SK-MEL-5 (cell line): ENCODE data around the gene TMEM54. TPM values are rescaled to one million over a fixed set of nuclear protein-coding genes. Genes with fewer than 3 reads are reported as not detected.

Experiments
- DNase-seq: peaks from one replicate; pipeline ENCODE4 v3.0.0-alpha.2; 2016; ENCODE audit warnings: low read depth, low spot score
- in situ Hi-C: cut with HindIII; loops from 2 replicates; pipeline ENCODE4 v1.10.0; 2016; ENCODE audit warnings: low sequenced_read_pairs, high pct_unique_total_duplicates, low pct_unique_long_range_greater_than_20kb
- polyA plus RNA-seq, 2 experiments: library from polyadenylated mRNA; depleted of rRNA; stranded (reverse); fragments of >200 nt; gene quantifications; 2 replicates each; pipeline ENCODE4 v1.2.3, GENCODE V29; 2015
- total RNA-seq: library from RNA; depleted of rRNA; stranded (reverse); fragments of >200 nt; shearing (Covaris generic); gene quantifications from 2 replicates; pipeline ENCODE4 v1.2.3, GENCODE V29; 2014; rRNA removed

The TMEM54 gene
- 34.9 and 41.6 TPM in 2 replicates for total RNA-seq
- polyA plus RNA-seq (2015; cell fraction: cytosol; rRNA removed), result 48.3 and 59.3 TPM in 2 replicates
- 8.0 and 13.6 TPM in 2 replicates for polyA plus RNA-seq (2015; cell fraction: nucleus; rRNA removed)

DNA sequence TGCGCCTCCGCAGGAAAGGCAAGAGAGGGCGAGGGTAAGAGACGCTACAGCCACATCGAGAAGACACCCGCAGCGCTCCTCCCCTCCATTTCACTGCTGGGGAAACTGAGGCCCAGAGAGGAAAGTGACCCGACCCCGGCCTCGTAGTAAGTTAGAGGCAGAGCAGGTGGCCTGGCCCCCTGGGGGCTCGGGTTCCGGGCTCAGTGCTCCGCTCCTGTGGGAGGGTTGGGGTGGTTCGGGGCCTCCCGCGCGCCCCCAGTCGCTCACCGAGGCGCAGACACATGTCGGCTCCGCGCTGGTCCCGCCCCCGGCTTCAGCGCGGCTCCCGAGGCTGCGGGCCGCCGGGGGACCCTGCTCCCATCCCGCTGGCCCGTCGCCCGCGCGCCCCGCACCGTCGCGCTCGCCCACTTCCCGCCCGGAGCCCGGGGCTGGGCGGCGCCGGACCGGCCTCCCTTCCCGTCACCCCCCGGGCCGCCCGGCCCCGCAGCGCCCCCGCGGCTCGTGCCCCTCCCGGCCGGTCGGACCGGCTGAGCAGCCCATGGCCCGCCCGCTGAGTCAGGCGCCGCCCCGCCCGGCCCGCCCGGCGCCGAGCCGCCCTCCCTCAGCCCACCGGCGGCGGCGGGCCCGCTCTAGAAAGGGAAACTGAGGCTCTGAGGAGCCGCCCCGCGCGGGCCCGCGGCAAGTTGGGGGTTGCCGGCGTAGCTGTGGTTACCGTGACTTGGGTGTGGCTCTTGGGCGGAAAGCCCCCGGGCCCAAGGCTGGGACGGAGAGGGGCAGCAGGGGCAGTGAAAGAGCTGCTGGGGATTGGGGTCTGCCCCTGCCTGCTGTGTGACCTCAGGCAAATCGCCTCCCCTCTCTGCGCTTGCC lies at the start of gene TMEM54:
Gene TMEM54, minus strand, starts transcription at position 434 of the 867 bp plus-strand sequence. Its CDS starts 151 bp downstream, at position 283.
- in situ Hi-C loops, result no loop called here
- DNase-seq, result peak; percentile 26

DNA sequence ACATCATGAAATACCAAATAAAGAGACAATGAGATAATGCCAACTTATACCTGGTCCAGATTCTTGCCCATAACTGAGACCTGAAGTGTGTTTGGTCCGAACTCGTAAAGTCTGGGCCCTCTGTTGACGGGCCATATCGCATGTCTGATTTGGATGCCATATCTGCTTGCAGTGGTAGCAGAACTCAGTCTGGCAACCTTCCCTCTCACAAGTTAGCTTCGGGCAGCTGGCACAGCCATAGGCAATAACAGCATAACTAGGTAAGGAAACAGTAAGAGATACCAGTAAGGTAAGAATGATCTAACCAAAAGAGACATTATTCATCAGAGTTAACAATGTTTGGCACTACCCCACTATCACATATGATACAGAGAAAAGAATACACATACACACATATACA lies 48.3 kb upstream of the TMEM54 start:
- DNase-seq, result no peak
- in situ Hi-C loops, result no loop called here

DNA sequence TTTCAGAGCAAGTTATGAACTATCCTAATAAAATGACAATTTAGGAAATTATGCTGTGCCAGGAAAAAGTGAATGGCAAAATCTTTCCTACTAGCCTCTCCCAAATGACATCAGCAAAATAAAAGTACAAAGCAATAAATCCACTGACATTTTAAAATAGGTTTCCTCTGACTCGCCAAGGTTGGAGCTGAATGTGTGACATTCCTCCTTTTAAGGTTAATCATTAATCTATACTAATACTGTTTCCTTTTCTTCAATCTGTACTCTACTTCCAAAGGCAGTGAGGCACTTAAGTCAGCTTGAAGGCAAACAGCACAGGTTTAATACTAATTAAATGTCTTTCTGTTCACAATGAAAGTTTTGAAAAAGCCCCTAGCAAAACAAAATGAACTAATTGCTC lies 47.7 kb upstream of the TMEM54 start:
- DNase-seq, result no peak
- in situ Hi-C loops, result no loop called here

DNA sequence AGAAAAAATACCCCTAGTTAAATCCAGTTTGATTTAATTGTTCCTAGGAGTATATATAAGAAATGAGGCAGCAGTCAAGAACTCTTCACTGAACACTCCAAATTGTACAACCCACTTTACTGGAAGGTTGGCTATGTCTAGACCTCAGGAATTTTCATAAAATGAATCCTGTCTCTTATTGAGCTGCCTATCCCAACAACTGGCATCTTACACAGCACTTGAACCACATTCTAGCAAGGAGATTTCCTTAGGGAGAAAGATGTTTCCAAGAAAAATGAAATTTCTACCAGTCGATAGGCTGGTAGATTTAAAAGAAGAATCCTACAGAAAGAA lies 47.2 kb upstream of the TMEM54 start:
- DNase-seq, result no peak
- in situ Hi-C loops, result no loop called here

DNA sequence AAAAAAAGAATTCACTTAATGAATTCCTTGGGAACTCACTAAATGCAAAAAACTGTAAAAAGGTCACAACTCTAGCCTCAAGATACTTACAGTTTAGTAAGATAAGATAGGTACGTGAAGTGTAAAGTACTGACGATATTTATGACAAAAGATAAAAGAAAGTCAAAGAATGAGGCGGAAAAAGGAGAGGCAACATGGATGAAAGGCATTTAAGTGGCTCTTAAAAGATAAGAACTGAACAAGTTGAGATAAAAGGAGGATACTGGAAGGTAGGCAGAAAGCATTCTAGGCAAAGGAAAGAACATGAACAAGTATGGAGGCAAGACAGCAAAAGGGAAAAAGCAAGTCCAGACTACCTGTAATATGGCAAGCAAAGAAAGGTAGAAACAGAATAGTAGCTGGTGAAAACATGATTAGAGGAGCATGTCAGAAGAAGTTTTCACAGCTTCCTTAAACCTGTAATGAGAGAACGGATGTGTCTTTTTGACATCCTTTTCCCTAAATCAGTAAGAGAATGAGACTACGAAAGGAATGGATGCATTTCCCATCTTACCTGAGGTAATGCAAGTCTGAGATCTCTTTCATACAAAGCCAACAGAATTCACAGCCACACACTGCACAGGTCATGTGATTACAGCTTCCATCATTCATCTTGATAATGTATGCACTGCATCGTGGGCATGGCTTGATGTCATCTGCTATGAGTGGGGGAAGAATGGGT lies 46.6 kb upstream of the TMEM54 start:
- in situ Hi-C loops, result no loop called here
- peak; percentile 29 for DNase-seq

DNA sequence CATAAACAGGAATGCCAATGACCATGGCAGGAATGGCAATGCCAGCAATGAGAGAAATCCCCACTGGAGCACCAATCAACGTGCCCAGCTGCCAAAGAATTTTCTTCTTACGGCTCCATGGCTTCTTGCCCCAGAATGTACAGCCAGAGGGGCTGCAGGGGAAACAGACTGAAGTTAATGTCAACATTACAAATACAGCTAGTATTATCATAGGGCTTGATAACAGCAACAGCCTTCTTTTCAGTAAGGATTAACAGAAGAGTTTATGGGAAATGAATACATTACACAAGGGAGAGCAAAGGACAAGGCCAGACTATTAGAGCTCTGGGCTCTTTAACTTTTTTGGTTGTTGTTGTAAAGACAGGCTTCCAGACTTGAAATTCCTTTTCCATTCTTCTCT lies 45.2 kb upstream of the TMEM54 start:
- in situ Hi-C loops, result no loop called here
- no peak for DNase-seq

- DNase-seq, result no peak
- in situ Hi-C loops, result no loop called here
Observed at GRCh38 chr1:32944180-32944579, 43.0 kb upstream of the TMEM54 start.

GRCh38 chr1:32939655-32940371 lies 38.6 kb upstream of the TMEM54 start:
- DNase-seq, result peak; percentile 56
- in situ Hi-C loops, result no loop called here

DNA sequence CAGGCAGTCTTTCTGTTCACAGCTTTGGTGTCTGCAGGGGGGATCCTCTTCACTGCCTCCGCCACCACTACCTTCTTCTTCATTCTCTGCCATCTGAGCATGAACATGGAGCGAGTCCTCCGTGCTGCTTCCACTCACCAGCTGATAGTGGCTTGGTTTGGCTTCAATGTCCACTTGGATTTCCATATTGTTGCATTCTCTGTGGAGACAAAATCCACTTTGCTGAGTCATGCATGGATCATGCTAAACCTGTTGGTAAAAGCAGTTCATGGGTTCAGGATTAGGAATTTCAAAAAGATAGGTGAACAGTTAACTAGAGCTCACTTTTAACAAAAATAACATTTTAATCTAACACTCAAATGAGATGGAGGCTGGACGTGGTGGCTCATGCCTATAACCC lies 35.9 kb upstream of the TMEM54 start:
- in situ Hi-C loops, result no loop called here
- DNase-seq, result no peak

DNA sequence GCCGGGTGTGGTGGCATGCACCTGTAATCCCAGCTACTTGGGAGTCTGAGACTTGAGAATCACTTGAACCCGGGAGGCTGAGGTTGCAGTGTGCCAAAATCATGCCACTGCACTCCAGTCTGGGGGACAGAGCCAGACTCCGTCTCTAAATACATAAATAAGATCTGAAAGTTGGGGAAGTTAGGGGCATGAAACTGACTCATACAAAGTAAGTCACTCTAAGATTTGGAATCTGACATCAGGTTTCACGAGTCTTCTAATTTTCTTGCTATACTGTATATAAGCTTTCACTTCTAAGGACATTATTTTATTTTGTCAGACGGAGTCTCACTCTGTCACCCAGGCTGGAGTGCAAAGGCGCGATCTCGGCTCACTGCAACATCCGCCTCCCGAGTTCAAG lies 33.3 kb upstream of the TMEM54 start:
- in situ Hi-C loops, result no loop called here

DNA sequence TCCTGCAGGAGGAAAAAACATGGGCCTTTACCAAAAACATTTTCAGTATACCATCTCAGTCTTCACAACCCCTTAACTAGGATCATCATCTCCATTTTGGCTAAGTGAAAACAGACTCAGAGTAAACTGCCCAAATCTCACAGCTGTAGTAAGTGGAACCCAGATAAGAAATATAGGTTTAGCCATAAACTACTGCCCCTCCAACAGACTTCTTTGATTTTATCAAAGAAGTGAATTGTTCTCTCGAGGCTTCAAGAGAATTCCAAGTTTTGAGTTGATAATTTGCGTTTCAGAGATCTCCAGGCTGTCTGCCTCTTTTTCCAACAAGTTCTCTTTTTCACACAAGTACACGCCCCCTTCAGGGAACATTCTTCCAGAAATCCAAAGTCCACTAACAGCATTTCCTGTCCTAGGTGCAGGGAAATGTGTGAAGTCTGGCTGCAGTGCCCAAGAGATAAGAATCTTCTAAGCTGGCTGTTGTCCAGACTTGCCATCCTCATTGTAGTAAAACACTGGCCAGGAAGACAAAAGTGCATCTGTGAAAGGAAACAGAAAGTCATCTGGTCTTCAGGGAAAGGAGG lies 32.6 kb upstream of the TMEM54 start:
- DNase-seq, result peak; percentile 62
- in situ Hi-C loops, result no loop called here

More for the DNA sequence above, 33.3 kb upstream of the TMEM54 start:
- DNase-seq, result no peak

DNA sequence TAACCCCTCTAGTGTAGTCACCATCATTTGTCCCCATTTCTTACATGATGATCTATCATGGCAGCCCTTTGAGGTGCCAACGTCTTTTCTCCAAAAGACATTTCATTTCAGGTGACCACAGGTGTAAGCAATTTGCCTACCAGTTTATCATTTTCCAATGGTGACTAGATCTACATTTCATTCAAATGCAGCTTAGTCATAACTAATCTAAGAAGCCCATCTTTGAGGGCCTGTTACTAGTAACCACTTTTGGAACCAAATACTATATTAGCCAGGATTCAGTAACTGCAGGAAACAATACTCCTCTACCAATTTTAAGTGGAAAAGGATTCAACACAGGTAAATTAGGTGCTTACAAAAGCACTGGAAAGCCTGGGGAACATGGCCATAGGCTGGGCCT lies 30.6 kb upstream of the TMEM54 start:
- DNase-seq, result no peak
- in situ Hi-C loops, result no loop called here

DNA sequence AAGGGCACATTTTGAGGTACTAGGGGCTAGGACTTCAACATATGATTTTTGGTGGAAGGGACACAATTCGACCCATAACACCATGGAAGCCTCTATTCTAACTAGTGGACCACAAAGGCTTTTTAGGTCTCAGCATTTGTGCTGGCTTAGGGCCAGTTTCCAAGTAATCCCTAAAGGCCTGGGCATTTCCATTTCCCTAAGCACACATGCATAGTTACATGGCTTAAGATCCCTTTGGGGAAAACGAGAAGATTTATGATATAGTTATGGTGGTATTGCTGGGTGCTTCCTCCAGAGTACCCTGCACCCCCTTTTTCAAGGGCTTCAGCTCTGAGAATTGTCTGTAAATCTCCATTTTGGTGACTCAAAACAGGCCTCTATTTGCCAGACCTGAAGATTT lies 28.2 kb upstream of the TMEM54 start:
- no peak for DNase-seq
- in situ Hi-C loops, result no loop called here

DNA sequence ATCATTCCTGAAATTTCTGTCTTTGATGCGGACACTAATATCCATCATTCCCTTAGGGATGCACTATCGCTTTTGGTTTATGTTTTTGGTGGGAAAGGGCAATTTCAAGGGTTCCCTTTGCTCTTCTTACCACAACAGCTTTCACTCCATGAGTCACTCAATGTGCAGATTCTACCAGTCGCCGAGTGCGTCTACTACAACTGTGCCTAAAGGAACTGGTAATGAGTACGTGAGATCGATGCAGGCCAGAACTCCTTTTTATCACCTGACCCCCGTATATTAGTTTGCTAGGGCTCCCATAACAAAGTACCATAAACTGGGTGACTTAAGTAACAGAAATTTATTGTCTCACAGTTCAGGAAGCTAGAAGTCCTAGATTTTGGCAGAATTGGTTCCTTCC lies 27.5 kb upstream of the TMEM54 start:
- in situ Hi-C loops, result no loop called here
- no peak for DNase-seq

- in situ Hi-C loops, result no loop called here
- DNase-seq, result no peak
Observed at GRCh38 chr1:32928285-32928684, 27.1 kb upstream of the TMEM54 start.

DNA sequence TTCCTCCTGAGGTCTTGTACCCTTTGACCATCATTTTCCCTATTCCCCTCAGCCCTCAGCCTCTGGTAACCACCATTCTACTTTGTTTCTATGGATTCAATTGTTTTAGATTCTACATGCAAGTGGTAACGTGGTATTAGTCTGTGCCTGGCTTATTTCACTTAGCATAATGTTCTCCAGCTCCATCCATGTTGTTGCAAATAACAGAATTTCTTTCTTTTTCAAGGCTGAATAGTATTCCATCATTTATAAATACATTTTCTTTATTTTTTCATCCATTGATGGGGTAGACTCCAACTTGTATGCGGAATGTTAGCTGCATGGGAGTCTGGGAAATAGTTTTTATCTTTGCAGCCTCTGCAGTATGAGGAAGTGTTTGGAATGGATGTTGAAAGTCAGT lies 26.3 kb upstream of the TMEM54 start:
- no peak for DNase-seq
- in situ Hi-C loops, result no loop called here

GRCh38 chr1:32926562-32926961 lies 25.4 kb upstream of the TMEM54 start:
- DNase-seq, result no peak
- in situ Hi-C loops, result no loop called here
